Measurements from ENCODE around the gene TMEM259.

- TF ChIP-seq, protein P1, sequence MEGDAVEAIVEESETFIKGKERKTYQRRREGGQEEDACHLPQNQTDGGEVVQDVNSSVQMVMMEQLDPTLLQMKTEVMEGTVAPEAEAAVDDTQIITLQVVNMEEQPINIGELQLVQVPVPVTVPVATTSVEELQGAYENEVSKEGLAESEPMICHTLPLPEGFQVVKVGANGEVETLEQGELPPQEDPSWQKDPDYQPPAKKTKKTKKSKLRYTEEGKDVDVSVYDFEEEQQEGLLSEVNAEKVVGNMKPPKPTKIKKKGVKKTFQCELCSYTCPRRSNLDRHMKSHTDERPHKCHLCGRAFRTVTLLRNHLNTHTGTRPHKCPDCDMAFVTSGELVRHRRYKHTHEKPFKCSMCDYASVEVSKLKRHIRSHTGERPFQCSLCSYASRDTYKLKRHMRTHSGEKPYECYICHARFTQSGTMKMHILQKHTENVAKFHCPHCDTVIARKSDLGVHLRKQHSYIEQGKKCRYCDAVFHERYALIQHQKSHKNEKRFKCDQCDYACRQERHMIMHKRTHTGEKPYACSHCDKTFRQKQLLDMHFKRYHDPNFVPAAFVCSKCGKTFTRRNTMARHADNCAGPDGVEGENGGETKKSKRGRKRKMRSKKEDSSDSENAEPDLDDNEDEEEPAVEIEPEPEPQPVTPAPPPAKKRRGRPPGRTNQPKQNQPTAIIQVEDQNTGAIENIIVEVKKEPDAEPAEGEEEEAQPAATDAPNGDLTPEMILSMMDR (IDR thresholded peaks at IDR 0.05): no peak
- TF ChIP-seq POLR2A (IDR thresholded peaks at IDR 0.05): no peak
These were observed 58.9 kb downstream of the TMEM259 start for GRCh38 chr19:961866-962620.

All from esophagus squamous epithelium (tissue), 4 donors.